HepG2 (cell line): ENCODE measurements around the gene PTGDS. TPM values are rescaled to one million over a fixed set of nuclear protein-coding genes. Genes with fewer than 3 reads are reported as not detected.

Experiments used
- CBFB ChIP-seq: sonication (generic); formaldehyde crosslinking; IDR thresholded peaks from 2 replicates; pipeline ENCODE4 v1.4.0; 2020; ENCODE audit warnings: missing genetic modification reagents
- HHEX ChIP-seq: IDR thresholded peaks from 2 replicates; pipeline ENCODE4 v1.6.1; 2016; ENCODE audit warnings: control low read depth
- KDM5A ChIP-seq: fragments of 200-600 bp; sonication (generic); IDR thresholded peaks from 2 replicates; pipeline ENCODE4 v1.7.0; 2018; ENCODE audit warnings: antibody characterized with exemption, mild to moderate bottlenecking, low read length, borderline replicate concordance
- KLF16 ChIP-seq, 2 experiments: sonication (generic) in 1 of 2; formaldehyde crosslinking in 1 of 2; IDR thresholded peaks; 2 replicates each; pipeline versions ENCODE4 v1.6.1 to v1.8.0; 2016 to 2023; ENCODE audit warnings: missing genetic modification reagents in 2 of 2, missing compliant biosample characterization in 1 of 2
- MATR3 ChIP-seq: sonication (generic); formaldehyde crosslinking; IDR thresholded peaks from 2 replicates; pipeline ENCODE4 v1.4.0; 2020; ENCODE audit warnings: missing genetic modification reagents
- MNT ChIP-seq: fragments of 450-650 bp; IDR thresholded peaks from 2 replicates; pipeline ENCODE4 v1.6.1; 2016
- NFE2L1 ChIP-seq: sonication (generic); formaldehyde crosslinking; IDR thresholded peaks from 2 replicates; pipeline ENCODE4 v1.4.0; 2020; ENCODE audit warnings: missing genetic modification reagents, mild to moderate bottlenecking, borderline replicate concordance
- NR2C2 ChIP-seq: sonication (generic); formaldehyde crosslinking; IDR thresholded peaks from 2 replicates; pipeline ENCODE4 v1.4.0; 2020; ENCODE audit warnings: missing genetic modification reagents, mild to moderate bottlenecking, moderate library complexity, borderline replicate concordance
- REST ChIP-seq, 2 experiments: IDR thresholded peaks; 2 replicates each; pipeline ENCODE4 v1.6.1; 2011 to 2012; ENCODE audit warnings: low read length in 2 of 2, borderline replicate concordance in 1 of 2, low read depth in 1 of 2, mild to moderate bottlenecking in 1 of 2, moderate library complexity in 1 of 2
- SRSF1 ChIP-seq: fragments of 200-400 bp; formaldehyde crosslinking; optimal IDR thresholded peaks from 2 replicates; pipeline ENCODE3; 2017; ENCODE audit warnings: mild to moderate bottlenecking, low read depth, low read length, moderate library complexity
- TBP ChIP-seq: sonication (generic); formaldehyde crosslinking; IDR thresholded peaks from 2 replicates; pipeline ENCODE4 v1.5.0; 2020; ENCODE audit warnings: missing genetic modification reagents
- ZNF10 ChIP-seq: sonication (generic); formaldehyde crosslinking; IDR thresholded peaks from 2 replicates; pipeline ENCODE4 v1.4.0; 2020; ENCODE audit warnings: mild to moderate bottlenecking, low read depth, missing genetic modification reagents, borderline replicate concordance
- ZNF30 ChIP-seq: sonication (generic); formaldehyde crosslinking; IDR thresholded peaks from 2 replicates; pipeline ENCODE4 v1.5.0; 2020; ENCODE audit warnings: mild to moderate bottlenecking, missing genetic modification reagents
- ZNF367 ChIP-seq: sonication (generic); formaldehyde crosslinking; IDR thresholded peaks from 2 replicates; pipeline ENCODE4 v1.4.0; 2020; ENCODE audit warnings: missing genetic modification reagents, borderline replicate concordance
- ZNF460 ChIP-seq: sonication (generic); formaldehyde crosslinking; IDR thresholded peaks from 2 replicates; pipeline ENCODE4 v1.5.1; 2020; ENCODE audit warnings: missing genetic modification reagents, mild to moderate bottlenecking, borderline replicate concordance
- ZNF549 ChIP-seq: sonication (generic); formaldehyde crosslinking; IDR thresholded peaks from 2 replicates; pipeline ENCODE4 v1.5.0; 2020; ENCODE audit warnings: missing genetic modification reagents
- ZNF564 ChIP-seq: sonication (generic); formaldehyde crosslinking; IDR thresholded peaks from 2 replicates; pipeline ENCODE4 v1.8.1; 2023; ENCODE audit warnings: mild to moderate bottlenecking, missing genetic modification reagents
- ZNF605 ChIP-seq: sonication (generic); formaldehyde crosslinking; IDR thresholded peaks from 2 replicates; pipeline ENCODE4 v1.8.0; 2022; ENCODE audit warnings: mild to moderate bottlenecking, missing genetic modification reagents
- ZNF672 ChIP-seq: sonication (generic); formaldehyde crosslinking; IDR thresholded peaks from 2 replicates; pipeline ENCODE4 v1.8.1; 2022; ENCODE audit warnings: missing genetic modification reagents
- ZNF776 ChIP-seq: sonication (generic); formaldehyde crosslinking; IDR thresholded peaks from 2 replicates; pipeline ENCODE4 v1.4.0; 2020; ENCODE audit warnings: mild to moderate bottlenecking, missing genetic modification reagents
- ZNF777 ChIP-seq: sonication (generic); formaldehyde crosslinking; IDR thresholded peaks from 2 replicates; pipeline ENCODE4 v1.4.0; 2020; ENCODE audit warnings: missing genetic modification reagents
- polyA plus RNA-seq, 8 experiments: library from polyadenylated mRNA; depleted of rRNA in 3 of 8; stranded (reverse) in 7 of 8; unstranded in 1 of 8; fragments of >200 nt; fragmentation: Illumina TruSeq in 4 of 8; extraction: Trizol in 4 of 8; gene quantifications; 2 replicates each; pipeline versions ENCODE4 v1.2.1 to v1.2.3, GENCODE V29; 2011 to 2016; ENCODE audit warnings: low read depth in 4 of 8, missing spikeins in 1 of 8, mixed read lengths in 1 of 8; ENCODE audit not compliant: insufficient read depth in 1 of 8
- total RNA-seq, 5 experiments: library from RNA; depleted of rRNA; stranded (reverse); fragments of >200 nt; fragmentation: Illumina TruSeq; extraction: Trizol; gene quantifications; 2 replicates each; pipeline ENCODE4 v1.2.3, GENCODE V29; 2016; ENCODE audit warnings: low read depth in 1 of 5

The PTGDS gene
- total and polyA plus RNA-seq, 2 of the 13 experiments (the other 11 are each of a cell fraction or from before 2014, with no cell fraction given): 0.33 to 0.50 TPM

GRCh38 chr9:136949817-136950655, 27.3 kb upstream of the PTGDS start (continued):
- TF ChIP-seq ZNF460 (CRISPR knock-in tag) (no peak; the same call in none of the 2 replicates), ZNF549 (CRISPR knock-in tag) (no peak), KLF16 (CRISPR knock-in tag; IDR thresholded peaks at IDR 0.05) (no peak; a peak in 2 of 4 replicates), MNT (peak; percentile 51; the same call in 1 of the 2 replicates), NFE2L1 (CRISPR knock-in tag) (no peak), ZNF367 (CRISPR knock-in tag) (no peak), TBP (0 out of 2 replicates have a peak, but pooled peaks have one; percentile 14), ZNF564 (CRISPR knock-in tag) (no peak), ZNF605 (CRISPR knock-in tag) (no peak; the same call in 1 of the 2 replicates), SRSF1 (peak; percentile 65), MATR3 (no peak), NR2C2 (CRISPR knock-in tag) (no peak), HHEX (CRISPR knock-in tag) (no peak), ZNF30 (no peak), ZNF672 (CRISPR knock-in tag) (no peak), REST (IDR thresholded peaks at IDR 0.05; ENCODE audit: borderline replicate concordance in 1 of 2, low read depth in 1 of 2, low read length in 2 of 2) (no peak), ZNF776 (CRISPR knock-in tag) (no peak; the same call in 1 of the 2 replicates), KDM5A (no peak), ZNF777 (CRISPR knock-in tag) (peak; percentile 64), CBFB (CRISPR knock-in tag) (peak; percentile 62; the same call in 1 of the 2 replicates), ZNF10 (CRISPR knock-in tag) (no peak)
